MM.1S (cell line): ENCODE results near the gene SPACA5.

Experiments used
- DNase-seq: peaks from one replicate; pipeline ENCODE4 v3.0.0-alpha.2; 2015
- H2AFZ ChIP-seq: fragments of 300-600 bp; sonication (generic); 2 replicates; pipeline ENCODE4 v1.6.0; 2016; ENCODE audit warnings: antibody characterized with exemption, low read length
- H3F3A ChIP-seq: fragments of 300-600 bp; sonication (generic); 2 replicates; pipeline ENCODE4 v1.6.1; 2016; ENCODE audit warnings: mild to moderate bottlenecking, antibody characterized with exemption, low read length, moderate library complexity, mixed read lengths; ENCODE audit not compliant: insufficient read depth
- H3K27ac ChIP-seq: fragments of 300-600 bp; sonication (generic); 2 replicates; pipeline ENCODE4 v1.5.1; 2016; ENCODE audit warnings: mild to moderate bottlenecking, low read length
- H3K27me3 ChIP-seq: fragments of 300-600 bp; sonication (generic); replicated peaks from 2 replicates; pipeline ENCODE4 v1.6.0; 2016; ENCODE audit warnings: low read length; ENCODE audit not compliant: insufficient read depth
- H3K36me3 ChIP-seq: fragments of 300-600 bp; sonication (generic); replicated peaks from 2 replicates; pipeline ENCODE4 v1.6.1; 2016; ENCODE audit warnings: mild to moderate bottlenecking, low read length, mixed read lengths; ENCODE audit not compliant: insufficient read depth
- H3K4me1 ChIP-seq: fragments of 300-600 bp; sonication (generic); 2 replicates; pipeline ENCODE4 v1.6.1; 2016; ENCODE audit warnings: low read length, mixed read lengths
- H3K4me2 ChIP-seq: fragments of 300-600 bp; sonication (generic); 2 replicates; pipeline ENCODE4 v1.6.0; 2016; ENCODE audit warnings: low read depth, low read length
- H3K4me3 ChIP-seq: fragments of 300-600 bp; sonication (generic); 2 replicates; pipeline ENCODE4 v1.5.1; 2016; ENCODE audit warnings: low read length, mixed read lengths
- H3K79me2 ChIP-seq: fragments of 300-600 bp; sonication (generic); 2 replicates; pipeline ENCODE4 v1.6.1; 2016; ENCODE audit warnings: mixed run types, low read length, mixed read lengths
- H3K9ac ChIP-seq: fragments of 300-600 bp; sonication (generic); 2 replicates; pipeline ENCODE4 v1.6.1; 2016; ENCODE audit warnings: low read length, mixed read lengths
- H3K9me2 ChIP-seq: fragments of 300-600 bp; sonication (generic); replicated peaks from 2 replicates; pipeline ENCODE4 v1.6.1; 2016; ENCODE audit warnings: mild to moderate bottlenecking, low read length, mixed read lengths; ENCODE audit not compliant: insufficient read depth
- H3K9me3 ChIP-seq: fragments of 300-600 bp; sonication (generic); replicated peaks from 2 replicates; pipeline ENCODE4 v1.6.1; 2016; ENCODE audit warnings: mild to moderate bottlenecking, low read length, mixed read lengths; ENCODE audit not compliant: insufficient read depth
- H4K20me1 ChIP-seq: fragments of 300-600 bp; sonication (generic); 2 replicates; pipeline ENCODE4 v1.6.1; 2016; ENCODE audit warnings: mild to moderate bottlenecking, low read length, moderate library complexity, mixed read lengths; ENCODE audit not compliant: insufficient read depth
- EZH2 ChIP-seq: fragments of 300-600 bp; sonication (generic); optimal IDR thresholded peaks from 2 replicates; pipeline ENCODE3; 2017; ENCODE audit warnings: low read depth, mild to moderate bottlenecking, antibody characterized with exemption, low read length, mixed read lengths
- EZH2phosphoT487 ChIP-seq: fragments of 300-600 bp; sonication (generic); IDR thresholded peaks from 2 replicates; pipeline ENCODE4 v1.6.1; 2018; ENCODE audit warnings: antibody characterized with exemption, low read length
- TF ChIP-seq, protein P1 (sequence below): fragments of 300-600 bp; sonication (generic); IDR thresholded peaks from 2 replicates; pipeline ENCODE4 v1.5.1; 2016; ENCODE audit warnings: antibody characterized with exemption, low read length, mixed read lengths

Gene SPACA5

DNA sequence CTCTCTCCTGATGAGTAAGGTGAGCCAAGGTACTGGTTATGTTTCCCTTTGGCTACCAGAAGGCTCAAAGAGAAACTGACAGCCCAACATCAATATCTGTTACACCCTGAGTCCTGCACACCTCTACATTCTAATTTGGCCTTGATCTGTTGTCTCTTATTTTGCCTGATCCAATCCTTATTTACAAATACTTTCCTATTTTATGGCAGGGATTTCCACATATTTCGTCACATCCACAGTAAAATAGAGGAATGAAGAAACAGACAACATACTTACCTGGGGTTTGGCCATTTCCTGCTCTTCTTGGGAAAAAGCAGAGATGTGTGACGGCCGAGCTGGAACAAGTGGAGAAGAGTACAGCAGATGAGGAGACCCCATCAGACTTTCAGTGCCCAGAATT, 4.5 kb upstream of the SPACA5 start:
- Histone ChIP-seq H3F3A (no peaks in the 10 kb centered on the region), H3K9me2 (no peaks in the 10 kb centered on the region), H3K9ac (no peak overlapping the region), H3K27me3 (no peaks in the 10 kb centered on the region), H3K4me1 (no peaks in the 10 kb centered on the region), H4K20me1 (no peaks in the 10 kb centered on the region), H3K36me3 (no peaks in the 10 kb centered on the region), H2AFZ (no peak overlapping the region), H3K9me3 (no peaks in the 10 kb centered on the region), H3K4me2 (peak overlapping the region; percentile 72; the same call in 1 of the 2 replicates), H3K27ac (no peak overlapping the region), H3K4me3 (no peak overlapping the region), H3K79me2 (peaks cover 8% of the 10 kb centered on the region; the same call in 1 of the 2 replicates)
- DNase-seq, result no peak
- TF ChIP-seq, protein P1, sequence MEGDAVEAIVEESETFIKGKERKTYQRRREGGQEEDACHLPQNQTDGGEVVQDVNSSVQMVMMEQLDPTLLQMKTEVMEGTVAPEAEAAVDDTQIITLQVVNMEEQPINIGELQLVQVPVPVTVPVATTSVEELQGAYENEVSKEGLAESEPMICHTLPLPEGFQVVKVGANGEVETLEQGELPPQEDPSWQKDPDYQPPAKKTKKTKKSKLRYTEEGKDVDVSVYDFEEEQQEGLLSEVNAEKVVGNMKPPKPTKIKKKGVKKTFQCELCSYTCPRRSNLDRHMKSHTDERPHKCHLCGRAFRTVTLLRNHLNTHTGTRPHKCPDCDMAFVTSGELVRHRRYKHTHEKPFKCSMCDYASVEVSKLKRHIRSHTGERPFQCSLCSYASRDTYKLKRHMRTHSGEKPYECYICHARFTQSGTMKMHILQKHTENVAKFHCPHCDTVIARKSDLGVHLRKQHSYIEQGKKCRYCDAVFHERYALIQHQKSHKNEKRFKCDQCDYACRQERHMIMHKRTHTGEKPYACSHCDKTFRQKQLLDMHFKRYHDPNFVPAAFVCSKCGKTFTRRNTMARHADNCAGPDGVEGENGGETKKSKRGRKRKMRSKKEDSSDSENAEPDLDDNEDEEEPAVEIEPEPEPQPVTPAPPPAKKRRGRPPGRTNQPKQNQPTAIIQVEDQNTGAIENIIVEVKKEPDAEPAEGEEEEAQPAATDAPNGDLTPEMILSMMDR, result no peak

DNA sequence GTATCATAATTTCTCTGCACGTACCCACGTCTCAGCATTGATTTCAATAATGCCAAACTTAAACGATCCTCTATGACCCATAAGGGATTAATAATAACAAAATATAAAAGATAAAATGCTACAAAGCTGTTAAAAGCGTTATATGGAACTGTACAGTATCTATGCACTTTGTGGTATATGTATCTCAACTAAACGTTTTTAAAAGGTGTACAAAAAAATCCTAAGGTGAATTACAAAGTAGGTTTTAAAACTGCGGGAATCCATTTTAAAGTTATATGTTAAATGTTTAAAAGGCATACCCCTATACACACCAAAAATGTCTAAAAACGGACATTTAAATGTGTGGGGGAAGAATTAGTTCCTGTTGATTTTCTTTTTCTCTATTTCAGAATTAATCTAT, 3.9 kb upstream of the SPACA5 start:
- Histone ChIP-seq H3K9me3 (no peaks in the 10 kb centered on the region), H3F3A (no peaks in the 10 kb centered on the region), H2AFZ (no peak overlapping the region), H3K27ac (no peak overlapping the region), H3K4me3 (peak overlapping the region; percentile 74), H4K20me1 (no peaks in the 10 kb centered on the region), H3K4me2 (peak overlapping the region; percentile 72; the same call in 1 of the 2 replicates), H3K27me3 (no peaks in the 10 kb centered on the region), H3K9ac (peak overlapping the region; percentile 71; the same call in 1 of the 2 replicates), H3K79me2 (peaks cover 8% of the 10 kb centered on the region; the same call in 1 of the 2 replicates), H3K36me3 (no peaks in the 10 kb centered on the region), H3K9me2 (no peaks in the 10 kb centered on the region), H3K4me1 (no peaks in the 10 kb centered on the region)
- no peak for DNase-seq
- TF ChIP-seq EZH2phosphoT487, result no peak
- no peak for TF ChIP-seq EZH2
- TF ChIP-seq, protein P1, result no peak

DNA sequence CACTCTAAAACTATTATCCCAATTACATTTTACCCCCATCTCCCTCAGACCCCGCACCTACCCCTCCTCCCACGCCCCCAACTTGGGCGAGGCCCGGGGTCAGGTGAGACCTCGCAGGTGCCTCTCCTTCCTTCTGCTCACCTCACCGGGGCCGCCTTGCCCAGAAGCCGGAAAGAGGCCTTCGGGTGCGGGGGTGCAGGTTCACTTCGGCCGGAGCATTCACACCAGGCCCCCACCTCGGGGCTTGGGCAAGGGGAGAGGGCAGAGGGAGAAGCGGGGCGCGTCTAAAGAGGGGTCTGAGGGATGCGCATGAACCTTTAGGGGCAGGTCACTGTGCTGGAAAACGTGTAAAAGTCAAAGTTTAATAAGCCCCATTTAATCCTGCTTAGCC, 3.4 kb upstream of the SPACA5 start:
- peak overlapping the region; percentile 58 for H2AFZ ChIP-seq
- no peaks in the 10 kb centered on the region for H3K27me3 ChIP-seq
- H3K36me3 ChIP-seq, result no peaks in the 10 kb centered on the region
- peak overlapping the region; percentile 72 for H3K4me2 ChIP-seq
- H4K20me1 ChIP-seq, result no peaks in the 10 kb centered on the region
- H3K4me3 ChIP-seq, result peak overlapping the region; percentile 74
- TF ChIP-seq EZH2phosphoT487, result no peak
- no peak for TF ChIP-seq EZH2
- TF ChIP-seq, protein P1, result no peak
- no peak for DNase-seq
- no peaks in the 10 kb centered on the region for H3K9me3 ChIP-seq
- H3K27ac ChIP-seq, result peak overlapping the region; percentile 58; the same call in 1 of the 2 replicates
- H3F3A ChIP-seq, result no peaks in the 10 kb centered on the region
- no peaks in the 10 kb centered on the region for H3K4me1 ChIP-seq
- H3K79me2 ChIP-seq, result peaks cover 8% of the 10 kb centered on the region; the same call in 1 of the 2 replicates
- H3K9ac ChIP-seq, result peak overlapping the region; percentile 71
- no peaks in the 10 kb centered on the region for H3K9me2 ChIP-seq
